Fibroblast of lung (primary cell): ENCODE results near the gene PSMA7. TPM values are rescaled to one million over a fixed set of nuclear protein-coding genes. Genes with fewer than 3 reads are reported as not detected.

Experiments
- DNase-seq, 2 donors: peaks; one replicate each; pipeline versions ENCODE4 v3.0.0 to v3.0.0-alpha.2; 2010; ENCODE audit warnings: low read depth in 2 of 2
- H2AFZ ChIP-seq: 2 replicates; pipeline ENCODE4 v1.5.1; 2012; ENCODE audit warnings: low read length, control low read depth, inconsistent platforms
- H3K27ac ChIP-seq: 2 replicates; pipeline ENCODE4 v1.5.1; 2011; ENCODE audit warnings: low read length, control low read depth; ENCODE audit not compliant: insufficient read depth
- H3K27me3 ChIP-seq: 2 replicates; pipeline ENCODE4 v1.5.1; 2011; ENCODE audit warnings: mild to moderate bottlenecking, low read length; ENCODE audit not compliant: control insufficient read depth, insufficient read depth
- H3K36me3 ChIP-seq: 2 replicates; pipeline ENCODE4 v1.5.1; 2011; ENCODE audit warnings: low read length; ENCODE audit not compliant: control insufficient read depth, insufficient read depth
- H3K4me1 ChIP-seq: 2 replicates; pipeline ENCODE4 v1.5.1; 2011; ENCODE audit warnings: low read length; ENCODE audit not compliant: control insufficient read depth, insufficient read depth; ENCODE audit errors: extremely low read depth
- H3K4me2 ChIP-seq: 2 replicates; pipeline ENCODE4 v1.5.1; 2011; ENCODE audit warnings: low read length, control low read depth; ENCODE audit not compliant: insufficient read depth; ENCODE audit errors: extremely low read depth
- H3K4me3 ChIP-seq, 4 experiments: fragments of 200-600 bp in 1 of 4; sonication (generic) in 1 of 4; replicated peaks in 1 of 4; 2 replicates each; pipeline ENCODE4 v1.5.1; 2011 to 2016; ENCODE audit warnings: low read length in 4 of 4, low read depth in 3 of 4, mild to moderate bottlenecking in 3 of 4, control low read depth in 2 of 4, inconsistent platforms in 1 of 4, mixed read lengths in 1 of 4; ENCODE audit not compliant: insufficient read depth in 1 of 4; ENCODE audit errors: control extremely low read depth in 1 of 4
- H3K79me2 ChIP-seq: 2 replicates; pipeline ENCODE4 v1.5.1; 2012; ENCODE audit warnings: mild to moderate bottlenecking, low read length, inconsistent platforms; ENCODE audit not compliant: control insufficient read depth, insufficient read depth
- H3K9ac ChIP-seq: 2 replicates; pipeline ENCODE4 v1.5.1; 2011; ENCODE audit warnings: mild to moderate bottlenecking, low read length, control low read depth; ENCODE audit not compliant: insufficient read depth
- H3K9me3 ChIP-seq: 2 replicates; pipeline ENCODE4 v1.5.1; 2012; ENCODE audit warnings: low read depth, low read length; ENCODE audit not compliant: control insufficient read depth, insufficient read depth
- H4K20me1 ChIP-seq: 2 replicates; pipeline ENCODE4 v1.5.1; 2011; ENCODE audit warnings: low read length; ENCODE audit not compliant: control insufficient read depth, insufficient read depth; ENCODE audit errors: extremely low read depth
- EZH2 ChIP-seq: IDR thresholded peaks from 2 replicates; pipeline ENCODE4 v1.5.1; 2012; ENCODE audit warnings: low read length, control low read depth, mild to moderate bottlenecking; ENCODE audit errors: missing control alignments
- polyA plus RNA-seq, 2 donors: library from polyadenylated mRNA; depleted of rRNA in 1 of 2; stranded (reverse) in 1 of 2; unstranded in 1 of 2; fragments of >200 nt; gene quantifications; 2 replicates each; pipeline ENCODE4 v1.2.1, GENCODE V29; 2011 to 2012; ENCODE audit warnings: missing spikeins in 1 of 2
- total RNA-seq: library from RNA; depleted of rRNA; stranded (reverse); fragments of >200 nt; gene quantifications from 2 replicates; pipeline ENCODE4 v1.2.1, GENCODE V29; 2014
- TF ChIP-seq, protein P1 (sequence below), 2 donors: IDR thresholded peaks in 1 of 2; conservative IDR thresholded peaks in 1 of 2; 1 replicate in 1 of 2; 2 replicates in 1 of 2; pipeline ENCODE4 v1.5.1; 2011 to 2012; ENCODE audit warnings: low read length in 2 of 2, control low read depth in 1 of 2, inconsistent platforms in 1 of 2, low read depth in 1 of 2, mild to moderate bottlenecking in 1 of 2

The PSMA7 gene
- total and polyA plus RNA-seq, 2 donors (not counting 1 experiment from before 2014, with no cell fraction given) = 234 to 342 TPM

DNA sequence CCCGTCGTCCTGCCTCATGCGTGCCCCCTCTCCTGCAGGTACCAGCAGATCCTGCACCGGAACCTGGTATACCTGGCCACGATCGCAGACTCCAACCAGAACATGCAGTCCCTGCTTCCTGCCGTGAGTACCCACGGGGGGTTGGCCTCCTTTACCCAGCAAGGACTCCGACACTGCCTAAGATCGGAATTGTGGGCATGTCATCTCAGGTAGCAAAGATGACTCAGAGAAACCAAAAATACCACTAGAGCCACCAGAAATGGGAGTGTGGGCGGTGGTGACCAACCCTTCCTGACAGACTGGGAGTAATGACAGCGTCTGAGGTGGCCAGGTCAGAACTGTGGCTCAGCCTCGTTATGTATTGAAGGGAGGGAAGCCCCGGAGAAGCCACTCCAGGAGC lies 16.6 kb upstream of the PSMA7 start:
- Histone ChIP-seq H3K9ac (no peak overlapping the region), H3K4me3 (no peak overlapping the region), H3K79me2 (peaks cover 15% of the 10 kb centered on the region), H3K4me1 (no peaks in the 10 kb centered on the region), H3K4me2 (no peak overlapping the region), H2AFZ (no peak overlapping the region), H3K27me3 (no peaks in the 10 kb centered on the region), H3K27ac (no peak overlapping the region), H3K36me3 (peaks cover 9% of the 10 kb centered on the region), H4K20me1 (no peaks in the 10 kb centered on the region), H3K9me3 (no peaks in the 10 kb centered on the region)
- no peak for TF ChIP-seq EZH2
- TF ChIP-seq, protein P1, sequence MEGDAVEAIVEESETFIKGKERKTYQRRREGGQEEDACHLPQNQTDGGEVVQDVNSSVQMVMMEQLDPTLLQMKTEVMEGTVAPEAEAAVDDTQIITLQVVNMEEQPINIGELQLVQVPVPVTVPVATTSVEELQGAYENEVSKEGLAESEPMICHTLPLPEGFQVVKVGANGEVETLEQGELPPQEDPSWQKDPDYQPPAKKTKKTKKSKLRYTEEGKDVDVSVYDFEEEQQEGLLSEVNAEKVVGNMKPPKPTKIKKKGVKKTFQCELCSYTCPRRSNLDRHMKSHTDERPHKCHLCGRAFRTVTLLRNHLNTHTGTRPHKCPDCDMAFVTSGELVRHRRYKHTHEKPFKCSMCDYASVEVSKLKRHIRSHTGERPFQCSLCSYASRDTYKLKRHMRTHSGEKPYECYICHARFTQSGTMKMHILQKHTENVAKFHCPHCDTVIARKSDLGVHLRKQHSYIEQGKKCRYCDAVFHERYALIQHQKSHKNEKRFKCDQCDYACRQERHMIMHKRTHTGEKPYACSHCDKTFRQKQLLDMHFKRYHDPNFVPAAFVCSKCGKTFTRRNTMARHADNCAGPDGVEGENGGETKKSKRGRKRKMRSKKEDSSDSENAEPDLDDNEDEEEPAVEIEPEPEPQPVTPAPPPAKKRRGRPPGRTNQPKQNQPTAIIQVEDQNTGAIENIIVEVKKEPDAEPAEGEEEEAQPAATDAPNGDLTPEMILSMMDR (conservative IDR thresholded peaks at IDR 0.05 in 1 of 2, IDR thresholded peaks at IDR 0.05 in 1 of 2; ENCODE audit: low read depth in 1 of 2, low read length in 2 of 2) = no peak
- peak in 1 of 2 donors; percentile 79 for DNase-seq

DNA sequence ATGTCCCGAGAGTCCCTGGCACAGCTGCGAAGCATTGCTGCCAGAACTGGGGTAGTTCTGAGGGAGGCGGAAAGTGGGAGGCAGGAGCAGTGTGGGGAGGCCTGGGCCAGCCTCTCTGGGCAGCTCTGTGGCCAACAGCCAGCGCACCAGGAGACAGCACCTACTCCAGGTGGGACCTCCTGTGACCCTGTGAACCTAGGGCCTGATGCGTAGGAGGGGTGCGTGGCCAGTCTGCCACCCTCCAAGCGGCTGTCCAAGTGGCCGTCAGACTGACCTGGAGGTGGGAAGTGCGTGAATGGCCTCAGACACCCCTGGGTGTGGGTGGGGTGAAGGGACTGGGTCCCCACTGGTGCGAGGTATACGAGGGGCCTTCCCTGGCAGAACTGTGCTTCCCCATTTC lies 15.9 kb upstream of the PSMA7 start:
- Histone ChIP-seq H4K20me1 (no peaks in the 10 kb centered on the region), H3K36me3 (peaks cover 6% of the 10 kb centered on the region), H3K4me2 (no peak overlapping the region), H3K4me3 (no peak overlapping the region), H3K9me3 (no peaks in the 10 kb centered on the region), H3K4me1 (no peaks in the 10 kb centered on the region), H3K27me3 (no peaks in the 10 kb centered on the region), H2AFZ (no peak overlapping the region), H3K79me2 (peaks cover 17% of the 10 kb centered on the region), H3K9ac (no peak overlapping the region), H3K27ac (no peak overlapping the region)
- no peak for DNase-seq
- TF ChIP-seq, protein P1 (conservative IDR thresholded peaks at IDR 0.05 in 1 of 2, IDR thresholded peaks at IDR 0.05 in 1 of 2; ENCODE audit: low read depth in 1 of 2, low read length in 2 of 2) = no peak
- TF ChIP-seq EZH2 = no peak

DNA sequence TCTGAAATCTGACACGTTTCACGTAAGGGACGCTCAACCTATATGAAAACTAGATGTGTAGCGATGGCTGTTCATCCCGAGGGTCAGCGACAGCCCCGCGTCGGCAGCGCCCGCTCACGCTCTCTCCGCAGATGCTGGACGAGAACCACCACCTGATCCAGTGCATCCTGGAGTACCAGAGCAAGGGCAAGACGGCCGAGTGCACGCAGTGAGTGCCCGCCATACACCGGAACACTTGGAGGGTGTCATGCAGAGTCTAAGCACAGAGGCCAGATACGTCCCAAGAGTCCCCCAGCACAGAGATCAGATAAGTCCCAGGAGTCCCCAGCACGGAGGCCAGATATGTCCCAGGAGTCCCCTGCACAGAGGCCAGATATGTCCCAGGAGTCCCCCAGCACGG lies 15.3 kb upstream of the PSMA7 start:
- no peak for DNase-seq
- no peak overlapping the region for H3K9ac ChIP-seq
- no peaks in the 10 kb centered on the region for H3K9me3 ChIP-seq
- TF ChIP-seq, protein P1 (conservative IDR thresholded peaks at IDR 0.05 in 1 of 2, IDR thresholded peaks at IDR 0.05 in 1 of 2; ENCODE audit: low read depth in 1 of 2, low read length in 2 of 2) = no peak
- no peak for TF ChIP-seq EZH2
- no peak overlapping the region for H2AFZ ChIP-seq
- no peak overlapping the region for H3K4me2 ChIP-seq
- H3K27me3 ChIP-seq = no peaks in the 10 kb centered on the region
- H3K36me3 ChIP-seq = peaks cover 4% of the 10 kb centered on the region
- H3K4me1 ChIP-seq = no peaks in the 10 kb centered on the region
- no peak overlapping the region for H3K27ac ChIP-seq
- no peaks in the 10 kb centered on the region for H4K20me1 ChIP-seq
- no peak overlapping the region for H3K4me3 ChIP-seq
- H3K79me2 ChIP-seq = peaks cover 19% of the 10 kb centered on the region
